Stimulated activated naive CD8-positive, alpha-beta T cell treated with anti-CD3 and anti-CD28 coated beads, Interleukin-15, Interleukin-2, amounts not matched to agents 100 U/mL and 50 U/mL, for 24 hours (primary cell): Measurements from ENCODE around the gene OGFOD1.

Experiments
- ATAC-seq: fragments of 150-1000 bp; cut with Tn5 transposase; one replicate; pipeline ENCODE4 v1.10.0; 2021
- DNase-seq: peaks from one replicate; pipeline ENCODE4 v3.0.0; 2021

The OGFOD1 gene

GRCh38 chr16:56450986-56451752 lies at the start of gene OGFOD1, which contains the start of gene NUDT21:
Gene OGFOD1, plus strand, starts transcription at chr16:56451554. Its CDS starts 59 bp downstream, at chr16:56451613.
Gene NUDT21, minus strand, starts transcription at chr16:56451332. Its CDS starts 130 bp downstream, at chr16:56451202.
- ATAC-seq, result peak; percentile 99
- DNase-seq, result peak; percentile 89

GRCh38 chr16:56405977-56406672 lies 45.2 kb upstream of the OGFOD1 start:
- DNase-seq (no peak), ATAC-seq (no peak)

GRCh38 chr16:56408379-56409098 lies 42.8 kb upstream of the OGFOD1 start:
- no peak for DNase-seq
- ATAC-seq, result no peak

GRCh38 chr16:56409195-56409594 lies 42.2 kb upstream of the OGFOD1 start:
- no peak for DNase-seq
- ATAC-seq, result no peak

- ATAC-seq, result no peak
- DNase-seq, result no peak
Observed at GRCh38 chr16:56411123-56411522, 40.2 kb upstream of the OGFOD1 start.

GRCh38 chr16:56411624-56412023 lies 39.7 kb upstream of the OGFOD1 start:
- DNase-seq, result no peak
- ATAC-seq, result no peak

GRCh38 chr16:56413381-56413780 lies 38.0 kb upstream of the OGFOD1 start:
- ATAC-seq, result no peak
- no peak for DNase-seq

- ATAC-seq, result no peak
- no peak for DNase-seq
Observed at GRCh38 chr16:56414366-56414765, 37.0 kb upstream of the OGFOD1 start.

- no peak for DNase-seq
- no peak for ATAC-seq
Observed at GRCh38 chr16:56415875-56416274, 35.5 kb upstream of the OGFOD1 start.

- DNase-seq, result no peak
- ATAC-seq, result no peak
Observed at GRCh38 chr16:56417138-56417537, 34.2 kb upstream of the OGFOD1 start.

GRCh38 chr16:56419740-56420548 lies 31.4 kb upstream of the OGFOD1 start:
- no peak for DNase-seq
- no peak for ATAC-seq

- DNase-seq (no peak), ATAC-seq (no peak)
Observed at GRCh38 chr16:56420613-56421012, 30.7 kb upstream of the OGFOD1 start.

- ATAC-seq (no peak), DNase-seq (no peak)
Observed at GRCh38 chr16:56421313-56421712, 30.0 kb upstream of the OGFOD1 start.

- no peak for ATAC-seq
- DNase-seq, result no peak
Observed at GRCh38 chr16:56421976-56422669, 29.2 kb upstream of the OGFOD1 start.

GRCh38 chr16:56422896-56423441 lies 28.4 kb upstream of the OGFOD1 start:
- DNase-seq, result no peak
- no peak for ATAC-seq

- DNase-seq (no peak), ATAC-seq (no peak)
Observed at GRCh38 chr16:56423584-56424403, 27.6 kb upstream of the OGFOD1 start.

- ATAC-seq, result no peak
- DNase-seq, result no peak
Observed at GRCh38 chr16:56424404-56424764, 27.0 kb upstream of the OGFOD1 start.

- peak; percentile 45 for ATAC-seq
- DNase-seq, result peak; percentile 45
Observed at GRCh38 chr16:56424791-56425438, 26.4 kb upstream of the OGFOD1 start.

- DNase-seq, result peak; percentile 77
- ATAC-seq, result peak; percentile 96
Observed at GRCh38 chr16:56425439-56425832, 25.9 kb upstream of the OGFOD1 start, which contains the start of gene AMFR. Gene AMFR, minus strand, starts transcription at chr16:56425545. Its CDS starts 218 bp downstream, at chr16:56425327.

- no peak for ATAC-seq
- DNase-seq, result no peak
Observed at GRCh38 chr16:56426585-56426984, 24.8 kb upstream of the OGFOD1 start.
